CD4-positive, alpha-beta T cell treated with Interleukin-4 for 1 hour (primary cell): ENCODE data around the gene PREP.

Experiments
- DNase-seq, 2 donors: peaks; one replicate each; pipeline ENCODE4 v3.0.0-alpha.2; 2020 to 2022

PREP gene

GRCh38 chr6:105391705-105392104 lies 11.2 kb downstream of the PREP start:
- DNase-seq: no peak

- no peak for DNase-seq
These were observed 13.3 kb downstream of the PREP start for GRCh38 chr6:105389543-105389942.

GRCh38 chr6:105388392-105388791 lies 14.5 kb downstream of the PREP start:
- no peak for DNase-seq

GRCh38 chr6:105384004-105384403 lies 18.9 kb downstream of the PREP start:
- DNase-seq: no peak

- no peak for DNase-seq
These were observed 19.9 kb downstream of the PREP start for GRCh38 chr6:105382958-105383357.

GRCh38 chr6:105382496-105382895 lies 20.4 kb downstream of the PREP start:
- DNase-seq: no peak

GRCh38 chr6:105380634-105381033 lies 22.2 kb downstream of the PREP start:
- DNase-seq: no peak

GRCh38 chr6:105375797-105376196 lies 27.1 kb downstream of the PREP start:
- DNase-seq: no peak

- no peak for DNase-seq
These were observed 28.9 kb downstream of the PREP start for GRCh38 chr6:105374010-105374420.

- DNase-seq: no peak
These were observed 29.4 kb downstream of the PREP start for GRCh38 chr6:105373481-105373880.

- no peak for DNase-seq
These were observed 30.1 kb downstream of the PREP start for GRCh38 chr6:105372849-105373182.

GRCh38 chr6:105372142-105372848 lies 30.6 kb downstream of the PREP start:
- no peak for DNase-seq

- DNase-seq: no peak
These were observed 32.5 kb downstream of the PREP start for GRCh38 chr6:105370351-105370750.

- DNase-seq: no peak
These were observed 33.7 kb downstream of the PREP start for GRCh38 chr6:105369145-105369544.

GRCh38 chr6:105364243-105364642 lies 38.6 kb downstream of the PREP start:
- DNase-seq: peak in 1 of 2 donors; percentile 1

- DNase-seq: no peak
These were observed 39.7 kb downstream of the PREP start for GRCh38 chr6:105363100-105363754.

GRCh38 chr6:105359419-105360370 lies 43.2 kb downstream of the PREP start:
- DNase-seq: no peak

GRCh38 chr6:105357165-105357564 lies 45.7 kb downstream of the PREP start:
- no peak for DNase-seq

- no peak for DNase-seq
These were observed 50.8 kb downstream of the PREP start for GRCh38 chr6:105352037-105352617.

GRCh38 chr6:105348897-105349296 lies 54.0 kb downstream of the PREP start:
- DNase-seq: no peak

GRCh38 chr6:105346052-105346451 lies 56.8 kb downstream of the PREP start:
- no peak for DNase-seq

GRCh38 chr6:105345506-105345905 lies 57.4 kb downstream of the PREP start:
- DNase-seq: no peak

GRCh38 chr6:105344881-105345370 lies 58.0 kb downstream of the PREP start:
- DNase-seq: no peak
